GM18520 (cell line): Measurements from ENCODE around the gene ANO10.

ENCODE experiments used
- ATAC-seq: cut with Tn5 transposase; IDR thresholded peaks from one replicate; pipeline ENCODE4 v1.9.1; 2021; ENCODE audit not compliant: unreplicated experiment

The ANO10 gene

DNA sequence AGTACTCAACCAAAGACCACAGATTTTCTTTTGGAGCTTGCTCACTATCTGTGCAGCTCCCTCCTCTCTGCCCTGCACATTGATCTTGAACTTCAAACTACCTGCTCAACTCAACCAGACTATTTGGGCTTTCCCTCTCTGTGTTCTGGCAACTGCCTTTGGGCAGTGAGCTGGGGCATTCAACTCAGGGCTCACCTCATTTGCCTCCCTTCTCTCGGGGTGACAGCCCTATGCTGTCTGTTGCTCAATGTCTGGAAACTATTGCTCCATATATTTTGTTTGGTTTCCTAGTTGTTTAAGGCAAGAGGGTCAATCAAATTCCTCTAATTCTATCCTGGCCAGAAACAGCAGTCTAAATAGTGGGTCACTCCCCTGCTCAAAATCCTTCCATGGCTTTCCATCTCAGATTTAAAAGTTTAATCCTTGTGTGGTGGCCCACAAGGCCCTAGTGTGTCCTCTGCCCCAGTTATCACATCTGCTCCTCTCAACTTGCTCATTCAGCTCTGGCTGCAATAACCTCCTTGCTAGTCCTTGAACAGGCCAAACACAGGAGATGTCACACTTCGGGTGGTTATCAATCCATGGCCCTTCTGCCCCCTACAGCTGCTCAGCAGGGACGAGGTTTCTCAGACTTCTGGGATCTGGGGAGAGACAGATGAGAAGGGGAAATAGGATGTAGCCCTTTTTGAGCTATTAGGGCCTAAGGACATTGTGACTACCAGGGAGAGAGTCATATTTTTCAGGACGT, 267.7 kb downstream of the ANO10 start:
- ATAC-seq, result no peak

DNA sequence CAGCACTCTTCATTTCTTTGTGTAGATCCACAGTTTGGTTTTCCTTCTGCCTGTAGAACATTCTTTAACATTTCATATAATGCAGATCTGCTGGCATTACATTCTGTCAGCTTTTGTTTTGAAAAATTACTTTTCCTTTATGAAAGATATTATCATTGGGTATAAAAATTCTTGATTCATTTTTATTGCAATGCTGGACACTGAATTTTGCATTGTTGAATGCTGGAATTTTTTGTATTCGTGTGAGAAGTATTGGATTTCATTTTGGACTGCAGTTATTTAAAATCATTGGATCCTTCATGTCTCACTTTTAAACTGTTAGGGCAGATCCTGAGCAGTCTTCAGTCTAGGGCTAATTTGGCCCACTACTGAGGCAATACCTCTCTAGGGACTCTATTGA, 268.4 kb downstream of the ANO10 start:
- no peak for ATAC-seq

DNA sequence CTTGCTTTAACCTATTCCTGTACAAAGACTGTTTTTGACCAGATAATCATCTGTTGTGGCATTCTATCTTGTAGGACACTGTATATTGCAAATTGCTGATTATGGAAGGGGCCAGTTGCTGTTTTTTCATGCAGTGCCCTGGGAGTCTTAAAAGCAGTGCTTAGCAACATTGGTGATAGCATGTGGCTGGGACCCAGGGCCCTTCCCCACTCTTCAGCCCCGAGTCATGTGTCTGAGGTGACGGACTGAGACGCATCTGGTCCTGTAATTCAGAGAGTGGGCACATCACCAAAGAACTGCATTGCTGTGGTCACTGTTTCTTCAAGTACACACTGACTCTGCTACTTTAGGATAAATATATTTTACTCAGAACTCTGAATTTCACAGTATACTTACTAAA, 272.1 kb downstream of the ANO10 start:
- ATAC-seq, result no peak

DNA sequence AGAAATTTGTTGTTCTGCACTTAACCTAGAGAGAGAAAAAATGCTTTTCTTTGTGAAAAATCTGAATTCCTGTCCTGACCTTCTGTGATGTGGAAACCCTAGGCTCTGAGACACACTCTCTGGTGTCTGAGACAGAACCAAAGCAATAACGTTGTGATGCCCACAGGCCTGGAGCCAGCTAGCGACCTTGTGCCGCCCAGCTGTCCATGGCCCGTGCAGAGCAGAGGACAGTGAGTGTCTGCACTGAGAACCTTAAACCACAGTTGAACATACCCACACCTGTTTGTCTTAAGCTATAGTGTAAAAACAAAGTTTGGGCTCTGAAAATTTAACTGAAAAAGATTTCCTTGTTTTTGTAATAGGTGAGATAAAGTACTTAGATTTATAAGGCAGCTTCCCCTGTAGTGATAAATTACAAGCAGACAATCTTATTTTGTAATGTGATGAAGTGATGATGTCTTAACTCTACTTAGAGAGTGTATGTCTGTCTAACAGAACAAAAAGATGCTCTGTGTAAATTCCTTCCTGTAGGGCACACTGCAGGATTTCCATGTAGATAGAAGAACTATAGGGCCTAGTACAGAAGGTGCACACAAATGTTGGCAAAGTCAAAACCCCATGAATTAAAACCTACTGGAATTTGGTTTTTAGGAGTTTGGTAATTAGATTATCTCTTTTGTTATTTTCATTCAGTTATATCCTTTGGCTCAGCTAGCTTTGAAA, 272.8 kb downstream of the ANO10 start:
- no peak for ATAC-seq

DNA sequence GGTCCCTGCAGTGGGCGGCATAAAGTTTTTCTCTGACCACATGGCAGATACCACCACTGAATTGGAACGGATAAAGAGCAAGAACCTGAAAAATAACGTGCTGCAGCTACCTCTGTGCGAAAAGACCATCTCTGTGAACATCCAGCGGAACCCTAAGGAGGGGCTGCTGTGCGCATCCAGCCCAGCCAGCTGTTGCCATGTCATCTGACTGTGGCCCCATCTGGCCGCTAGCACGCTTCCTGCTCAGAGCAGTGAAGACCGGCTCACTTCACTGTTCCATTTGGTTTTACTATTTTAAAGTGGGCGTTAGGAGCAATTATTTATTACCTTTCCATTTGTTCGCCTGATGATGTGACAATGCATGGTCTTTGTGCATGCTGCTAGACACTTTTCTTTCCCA, 273.5 kb downstream of the ANO10 start:
- ATAC-seq, result no peak

GRCh38 chr3:43347774-43348173, 274.0 kb downstream of the ANO10 start:
- ATAC-seq, result no peak

DNA sequence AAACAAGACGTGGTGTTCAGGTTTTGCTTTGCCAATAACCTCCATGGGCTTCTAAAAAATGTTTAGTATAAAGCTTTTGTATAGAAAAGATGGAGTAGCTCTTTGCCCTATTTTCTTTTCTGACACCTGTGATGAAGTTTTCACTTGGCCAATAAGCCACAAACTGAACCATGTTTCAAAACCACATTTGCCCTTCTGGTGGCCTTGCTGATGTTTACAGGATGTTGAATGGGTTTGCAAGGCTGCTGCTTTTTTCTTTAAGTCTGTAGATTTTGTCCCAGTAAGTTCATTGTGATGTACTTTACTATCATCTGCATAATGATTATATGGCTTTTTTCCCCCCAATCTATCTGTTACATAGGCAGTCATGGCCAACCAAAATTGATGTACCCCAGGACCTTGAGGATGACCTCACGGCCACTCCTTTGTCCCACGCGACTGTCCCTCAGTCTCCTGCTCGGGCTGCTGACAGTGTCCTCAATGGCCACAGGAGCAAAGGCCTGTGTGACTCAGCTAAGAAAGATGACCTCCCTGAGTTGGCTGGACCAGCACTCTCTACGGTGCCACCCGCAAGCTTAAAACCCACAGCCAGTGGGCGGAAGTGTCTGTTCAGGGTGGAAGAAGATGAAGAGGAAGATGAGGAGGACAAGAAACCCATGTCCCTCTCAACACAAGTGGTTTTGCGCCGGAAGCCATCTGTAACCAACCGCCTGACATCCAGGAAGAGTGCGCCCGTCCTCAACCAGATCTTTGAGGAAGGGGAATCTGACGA, 274.6 kb downstream of the ANO10 start:
- ATAC-seq, result no peak

- ATAC-seq, result no peak
Observed at GRCh38 chr3:43345877-43346276, 275.9 kb downstream of the ANO10 start.

- no peak for ATAC-seq
Observed at GRCh38 chr3:43345246-43345645, 276.6 kb downstream of the ANO10 start.

- ATAC-seq, result no peak
Observed at GRCh38 chr3:43344520-43344919, 277.3 kb downstream of the ANO10 start.

GRCh38 chr3:43343815-43344214, 278.0 kb downstream of the ANO10 start:
- ATAC-seq, result no peak

DNA sequence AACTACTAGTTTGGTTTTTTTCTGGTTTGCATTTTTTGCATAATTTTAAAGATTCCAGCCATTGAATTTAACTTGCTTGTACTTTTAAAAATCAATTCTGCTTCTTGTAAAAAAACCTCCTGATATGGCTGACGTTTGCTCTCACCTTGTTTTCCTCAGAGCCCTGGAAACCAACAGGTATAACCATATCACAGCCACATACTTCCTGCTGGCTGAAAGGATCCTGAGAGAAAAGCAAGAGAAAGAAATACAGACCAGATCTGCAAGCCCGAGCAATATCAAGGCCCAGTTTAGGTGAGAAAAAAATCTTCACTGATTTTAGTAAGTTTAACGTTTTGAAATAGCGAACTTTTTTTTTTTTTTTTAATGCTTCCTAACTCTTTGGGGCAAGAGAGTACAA, 278.6 kb downstream of the ANO10 start:
- ATAC-seq, result no peak

DNA sequence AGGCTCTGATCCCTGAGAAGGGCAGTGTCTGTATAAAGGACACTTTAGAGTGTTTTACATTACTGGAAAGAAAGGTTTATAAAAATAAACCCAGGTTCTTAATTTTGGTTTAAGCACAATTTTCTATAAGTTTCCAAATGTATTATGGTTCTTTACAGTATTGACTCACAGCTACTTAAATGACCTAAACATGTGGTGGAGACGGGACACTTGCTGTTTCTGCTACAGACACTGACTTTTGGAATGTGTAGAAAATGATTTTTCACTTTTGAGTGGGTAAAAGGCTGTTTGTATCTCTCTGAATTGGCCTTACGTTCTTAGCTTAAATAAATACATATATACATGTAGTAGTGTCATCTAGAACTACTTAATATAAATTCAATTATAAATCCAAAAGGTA, 280.0 kb downstream of the ANO10 start:
- no peak for ATAC-seq

DNA sequence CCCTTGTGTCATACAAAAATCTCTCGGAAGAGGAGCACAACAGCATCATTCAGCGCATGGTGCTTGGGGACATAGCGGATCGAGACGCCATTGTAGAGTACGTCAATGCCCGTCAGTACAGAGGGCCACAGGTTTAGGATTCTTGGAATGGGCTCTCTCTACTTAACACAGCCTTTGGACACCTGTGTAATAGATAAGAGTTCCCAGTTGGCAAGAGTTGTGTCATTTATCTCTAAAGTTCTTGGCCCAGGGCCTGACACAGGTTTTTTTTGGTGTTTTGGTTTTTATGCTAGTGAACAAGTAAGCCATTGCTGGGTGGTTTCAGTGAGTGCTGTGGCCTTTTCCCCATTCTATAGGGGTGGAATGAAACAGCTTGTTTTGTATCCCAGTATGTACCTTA, 281.4 kb downstream of the ANO10 start:
- ATAC-seq, result no peak

GRCh38 chr3:43338295-43338694, 283.5 kb downstream of the ANO10 start:
- ATAC-seq, result no peak

DNA sequence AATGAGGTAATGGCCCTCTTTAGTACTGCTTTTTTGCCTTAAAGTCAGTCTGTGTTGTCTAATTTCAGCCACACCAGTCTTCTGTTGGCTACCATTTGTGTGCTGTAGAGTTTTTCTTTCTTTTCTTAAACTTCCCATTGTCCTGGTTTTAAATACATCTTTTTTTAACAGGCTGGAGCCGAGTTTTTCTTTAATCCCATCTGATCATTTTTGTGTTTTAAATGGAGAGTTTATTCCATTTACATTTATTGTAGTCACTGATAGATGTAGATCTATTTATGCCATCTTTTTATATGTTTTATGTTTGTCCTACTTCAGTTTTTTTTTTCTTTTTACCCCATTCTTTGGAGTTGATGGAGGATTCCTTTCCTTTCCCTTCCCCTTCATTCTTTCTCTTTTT, 286.0 kb downstream of the ANO10 start:
- no peak for ATAC-seq

GRCh38 chr3:43334976-43335375, 286.8 kb downstream of the ANO10 start:
- no peak for ATAC-seq

GRCh38 chr3:43331381-43331780, 290.4 kb downstream of the ANO10 start:
- no peak for ATAC-seq

- ATAC-seq, result no peak
Observed at GRCh38 chr3:43330981-43331380, 290.8 kb downstream of the ANO10 start.

DNA sequence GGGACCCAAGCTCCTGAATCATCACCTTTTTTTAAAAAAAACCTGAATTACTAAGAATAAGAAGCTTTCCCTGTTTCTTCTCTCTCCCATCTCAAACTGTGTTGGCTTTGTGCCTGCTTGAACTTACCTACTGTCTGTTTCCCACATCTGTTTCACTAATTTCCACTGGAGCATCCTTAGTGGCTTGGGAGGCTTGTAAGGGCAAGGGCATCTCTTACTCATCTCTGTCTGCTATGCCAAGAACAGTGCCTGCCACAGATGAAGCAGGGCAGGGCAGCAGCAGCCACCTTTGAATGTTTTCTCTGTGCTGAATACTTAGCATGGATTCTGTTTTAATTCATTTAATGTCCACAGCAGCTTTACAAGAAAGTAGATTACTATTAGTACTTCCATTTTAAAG, 293.2 kb downstream of the ANO10 start:
- ATAC-seq, result no peak

GRCh38 chr3:43327582-43327979, 294.2 kb downstream of the ANO10 start:
- ATAC-seq, result no peak
